HG03460 (cell line): ENCODE measurements around the gene PTPRJ.

Experiments used
- ATAC-seq: cut with Tn5 transposase; IDR thresholded peaks from one replicate; pipeline ENCODE4 v1.9.1; 2021; ENCODE audit not compliant: unreplicated experiment

PTPRJ gene

DNA sequence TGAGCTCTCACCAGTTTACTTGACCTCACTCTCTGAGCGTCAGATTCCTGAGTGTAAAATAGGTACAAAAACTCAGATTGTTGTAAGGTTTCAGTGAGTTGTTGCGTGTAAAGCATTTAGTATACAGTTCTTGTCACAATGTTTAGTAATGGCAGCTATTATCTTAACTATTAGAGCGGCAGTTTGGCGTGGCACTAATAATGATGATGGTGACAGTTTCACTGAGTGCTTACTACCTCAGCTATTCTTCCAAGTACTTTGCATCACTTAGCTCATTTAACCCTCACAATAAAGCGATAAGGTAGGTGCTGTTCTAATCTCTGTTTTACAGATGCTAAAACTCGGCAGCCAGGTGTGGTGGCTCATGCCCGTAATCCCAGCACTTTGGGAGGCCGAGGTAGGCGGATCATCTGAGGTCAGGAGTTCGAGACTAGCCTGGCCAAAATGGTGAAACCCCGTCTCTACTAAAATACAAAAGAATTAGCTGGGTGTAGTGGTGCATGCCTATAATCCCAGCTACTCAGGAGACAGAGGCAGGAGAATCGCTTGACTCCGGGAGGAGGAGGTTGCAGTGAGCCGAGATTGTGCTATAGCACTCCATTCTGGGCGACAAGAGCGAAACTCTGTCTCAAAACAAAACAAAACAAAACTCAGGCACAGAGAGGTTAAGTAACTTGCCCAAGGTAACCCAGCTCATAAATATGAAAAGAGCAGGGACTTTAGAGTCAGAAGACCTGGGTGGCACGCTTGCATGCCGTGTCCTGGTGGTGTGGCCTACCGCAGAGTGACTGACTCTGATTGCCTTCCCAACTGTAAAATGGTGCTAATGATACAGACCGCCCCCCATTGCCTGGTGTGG lies 76.2 kb downstream of the PTPRJ start:
- ATAC-seq, result no peak

DNA sequence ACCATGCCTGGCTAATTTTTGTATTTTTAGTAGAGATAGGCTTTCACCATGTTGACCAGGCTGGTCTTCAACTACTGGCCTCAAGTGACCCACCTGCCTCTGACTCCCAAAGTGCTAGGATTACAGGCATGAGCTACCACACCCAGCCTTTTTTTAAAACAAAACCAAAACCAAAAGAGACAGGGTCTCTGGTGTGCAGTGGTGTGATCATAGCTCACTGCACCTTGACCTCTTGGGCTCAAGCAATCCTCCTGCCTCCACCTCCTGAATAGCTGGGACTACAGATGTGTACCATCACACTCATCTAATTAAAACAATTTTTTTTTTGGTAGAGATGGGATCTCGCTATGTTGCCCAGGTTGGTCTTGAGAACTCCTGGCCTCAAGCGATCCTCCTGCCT lies 77.7 kb downstream of the PTPRJ start:
- ATAC-seq, result no peak

DNA sequence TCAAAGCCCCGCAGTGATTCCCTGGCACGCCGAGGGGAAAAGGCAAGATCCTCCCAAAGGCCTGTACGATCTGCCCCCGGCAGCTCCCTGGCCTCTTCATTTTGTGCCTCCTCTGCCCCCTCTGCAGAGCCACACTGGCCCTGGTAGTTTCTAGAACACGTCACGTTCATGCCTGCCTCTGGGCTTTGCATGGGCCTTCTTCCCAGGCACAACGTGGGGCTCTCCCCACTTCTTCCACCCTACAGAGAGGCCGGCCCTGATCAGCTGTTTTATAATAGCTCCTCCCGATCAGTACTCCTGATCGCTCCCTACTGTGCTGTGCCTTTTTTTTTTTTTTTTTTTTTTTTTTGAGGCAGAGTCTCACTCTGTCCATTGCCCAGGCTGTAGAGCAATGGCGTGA lies 78.4 kb downstream of the PTPRJ start:
- ATAC-seq, result no peak

DNA sequence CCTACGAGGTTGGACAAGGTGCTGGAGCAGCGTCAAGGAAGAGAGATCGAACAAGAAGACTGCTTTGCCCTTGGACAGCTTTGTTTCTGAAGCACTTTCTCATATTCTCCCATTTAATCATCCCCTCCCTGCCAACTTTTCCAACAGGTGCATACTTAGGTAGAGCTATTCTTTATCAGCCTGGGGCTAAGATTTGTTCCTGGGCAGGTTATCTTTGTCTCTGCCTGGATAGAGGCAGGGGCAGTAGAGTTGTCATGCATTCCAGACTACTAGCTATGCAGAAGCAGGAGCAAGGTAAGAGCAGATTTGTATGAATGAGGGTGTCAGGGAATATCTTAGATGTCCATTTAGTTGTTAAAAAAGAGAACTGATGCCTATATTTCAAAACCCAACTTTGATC lies 82.3 kb downstream of the PTPRJ start:
- no peak for ATAC-seq

DNA sequence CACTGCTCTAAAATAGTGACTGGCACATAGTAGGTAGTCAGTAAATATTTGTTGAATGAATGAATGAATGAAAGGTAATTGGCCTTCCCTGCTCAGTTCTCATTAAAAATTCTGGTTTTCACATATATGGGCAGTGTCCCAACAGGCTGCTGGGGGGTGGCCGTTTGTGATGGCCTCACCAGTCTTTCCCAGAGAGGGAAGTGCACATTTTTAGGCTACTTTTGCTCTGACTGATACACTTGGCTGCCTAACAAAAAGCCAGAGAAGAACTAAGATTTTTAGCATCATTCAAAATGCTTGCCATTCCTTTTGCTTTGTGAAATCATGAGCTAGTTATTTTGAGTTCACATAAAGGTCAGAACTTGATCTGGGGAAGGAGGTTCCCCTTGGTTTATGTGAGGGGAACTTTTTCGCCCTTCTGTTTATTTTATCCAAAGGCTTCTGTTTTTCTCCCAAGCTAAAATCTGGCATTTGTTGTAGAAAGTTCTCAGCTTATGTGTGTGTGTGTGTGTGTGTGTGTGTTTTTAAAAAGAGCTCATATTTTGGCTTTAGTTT lies 83.1 kb downstream of the PTPRJ start:
- no peak for ATAC-seq

DNA sequence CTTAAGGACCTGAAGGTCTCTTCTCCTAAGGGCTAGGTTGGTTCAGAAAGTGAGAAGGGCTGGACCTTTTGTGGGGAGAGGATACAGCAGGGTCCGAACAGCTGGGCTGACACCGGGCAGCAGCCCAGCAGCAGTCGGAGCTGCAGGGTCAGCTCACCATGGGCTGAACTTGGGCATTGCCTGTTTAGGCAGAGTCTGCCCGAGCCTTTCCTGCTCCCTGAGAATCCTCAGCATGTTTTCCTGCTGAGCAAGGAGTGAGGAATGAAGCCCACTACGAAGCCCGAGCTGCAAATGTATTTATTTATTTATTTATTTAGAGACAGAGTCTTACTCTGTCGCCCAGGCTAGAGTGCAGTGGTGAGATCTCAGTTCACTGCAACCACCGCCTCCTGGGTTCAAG lies 83.9 kb downstream of the PTPRJ start:
- ATAC-seq, result no peak

DNA sequence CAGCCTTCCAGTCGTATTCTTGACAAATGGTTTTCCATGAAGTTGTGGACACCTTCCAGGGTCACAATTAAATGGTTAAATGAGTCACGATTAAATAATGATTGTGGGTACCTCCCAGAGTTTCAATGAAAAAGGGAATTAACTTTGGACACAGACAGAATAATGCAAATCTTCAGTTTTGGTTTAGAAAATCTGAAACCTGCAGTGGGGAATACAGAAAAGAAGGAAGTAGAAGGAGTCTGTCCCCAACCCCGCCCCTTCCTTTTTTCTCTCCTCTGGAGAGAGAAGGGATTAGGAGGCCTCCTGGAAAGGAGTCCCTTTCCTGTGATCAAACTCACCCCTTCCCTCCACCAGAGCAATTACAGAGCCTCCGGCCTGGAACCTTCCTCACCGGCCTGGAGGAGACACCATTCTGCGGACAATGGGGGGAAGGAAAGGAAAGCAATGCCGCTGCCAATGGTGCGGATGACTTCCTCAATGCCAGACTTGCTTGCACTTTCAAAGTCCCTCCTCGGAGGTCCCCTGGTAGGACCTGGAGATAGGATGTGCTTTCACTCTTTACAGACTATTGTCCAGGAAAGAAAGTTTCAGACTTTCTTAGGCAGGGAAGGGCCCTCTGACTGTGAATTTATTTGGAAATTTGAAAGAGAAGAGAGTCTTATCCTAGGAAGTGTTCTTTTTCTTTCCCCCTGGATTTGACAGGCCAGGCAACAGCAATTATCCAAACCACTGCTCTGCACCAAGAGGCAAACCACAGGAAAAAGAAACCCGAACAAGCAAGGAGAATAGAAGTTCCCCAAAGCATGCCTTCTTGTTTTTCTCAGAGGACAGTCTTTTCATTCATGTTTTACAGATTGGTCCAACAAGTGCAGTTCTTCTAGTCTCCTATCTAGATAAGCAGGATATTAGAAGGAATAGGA lies 86.8 kb downstream of the PTPRJ start:
- no peak for ATAC-seq

DNA sequence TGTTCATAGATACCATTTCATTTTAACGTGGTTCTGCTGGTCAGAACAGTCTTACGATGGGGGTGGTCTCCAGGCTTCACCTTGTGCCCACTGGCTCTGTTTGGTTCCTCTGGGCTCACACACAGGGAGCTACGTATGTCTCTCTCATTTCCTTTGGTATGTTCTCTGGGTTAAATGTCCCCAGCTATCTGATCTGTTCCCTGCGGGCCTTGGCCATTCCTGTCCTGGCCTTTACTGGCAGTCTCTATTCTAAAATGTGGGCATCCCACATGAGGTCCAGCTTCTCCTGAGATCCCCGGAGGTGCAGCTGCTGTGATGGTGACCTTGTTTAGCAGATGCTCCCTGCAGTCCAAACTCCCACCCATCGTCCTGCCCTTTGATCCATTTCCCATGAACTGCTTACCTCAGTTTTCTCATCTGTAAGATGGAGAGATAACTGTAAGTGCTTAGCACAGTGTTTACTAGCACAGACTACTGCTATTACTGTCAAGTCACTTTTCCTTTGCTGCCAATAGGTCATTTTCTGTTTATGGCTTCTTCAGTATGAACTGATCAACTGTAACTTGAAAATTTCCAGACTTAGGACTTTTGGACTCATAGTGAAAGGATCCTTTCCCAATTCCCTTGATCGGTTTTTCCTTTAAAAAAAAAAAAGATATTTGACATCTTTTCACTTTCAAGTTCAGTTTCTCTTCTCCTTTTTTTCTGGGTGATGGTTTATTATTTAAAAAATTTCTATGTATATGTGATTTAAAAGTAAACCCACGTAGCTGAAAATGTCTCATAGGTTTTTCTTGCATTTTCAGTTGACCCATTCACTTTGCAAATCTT lies 92.9 kb downstream of the PTPRJ start:
- ATAC-seq, result no peak

DNA sequence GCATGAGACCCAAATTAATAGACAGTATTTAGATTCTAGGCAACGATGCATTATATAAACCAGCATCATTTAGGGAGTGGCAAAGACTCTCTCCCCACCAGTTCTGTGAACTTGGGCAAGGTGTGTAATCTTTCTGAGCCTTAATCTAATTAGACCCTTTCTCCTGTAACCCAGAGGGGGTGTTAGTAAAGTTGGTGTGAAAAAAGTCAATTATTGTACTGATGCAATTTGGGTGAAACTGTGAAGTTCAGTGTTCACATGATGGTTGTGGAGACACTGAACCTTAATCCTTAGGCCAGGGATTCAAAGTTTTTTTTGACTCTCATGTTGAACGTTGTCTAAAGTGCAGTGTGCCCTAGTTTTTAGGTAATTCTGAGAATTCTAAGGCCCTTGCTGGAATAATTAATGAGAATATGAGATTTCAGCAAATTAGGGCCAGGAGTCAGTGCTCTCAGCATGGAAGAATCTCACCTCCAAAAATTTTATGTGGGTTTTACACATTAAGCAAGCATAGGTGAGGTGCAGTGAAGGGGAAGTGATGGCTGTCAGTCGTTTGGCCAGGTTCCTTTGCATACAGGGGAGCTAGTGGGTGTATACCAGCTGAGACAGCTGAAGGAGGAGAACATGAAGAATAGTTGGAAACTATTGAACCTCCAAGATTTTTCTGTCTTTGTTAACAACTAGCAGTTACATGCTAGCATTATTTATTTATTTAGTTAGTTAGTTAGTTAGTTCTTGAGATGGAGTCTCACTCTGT lies 94.2 kb downstream of the PTPRJ start:
- no peak for ATAC-seq

DNA sequence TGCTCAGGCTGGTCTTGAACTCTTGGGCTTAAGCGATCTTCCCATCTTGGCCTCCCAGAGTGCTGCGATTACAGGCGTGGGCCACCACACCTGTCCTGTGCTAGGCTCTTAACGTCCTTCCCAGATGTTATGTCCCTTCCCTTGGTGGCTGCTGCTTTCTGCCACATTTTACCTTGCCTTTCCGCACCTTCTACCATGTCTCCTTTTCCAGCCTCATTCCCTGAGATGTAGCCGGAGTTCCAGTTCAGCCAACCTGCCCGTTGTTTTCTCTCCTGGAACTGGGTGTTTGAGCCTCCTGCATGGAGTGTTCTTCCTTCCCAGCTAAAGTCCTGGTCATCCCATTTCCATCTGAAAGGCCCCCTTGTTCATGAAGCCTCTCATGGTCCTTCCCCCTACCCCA lies 95.3 kb downstream of the PTPRJ start:
- ATAC-seq, result no peak

DNA sequence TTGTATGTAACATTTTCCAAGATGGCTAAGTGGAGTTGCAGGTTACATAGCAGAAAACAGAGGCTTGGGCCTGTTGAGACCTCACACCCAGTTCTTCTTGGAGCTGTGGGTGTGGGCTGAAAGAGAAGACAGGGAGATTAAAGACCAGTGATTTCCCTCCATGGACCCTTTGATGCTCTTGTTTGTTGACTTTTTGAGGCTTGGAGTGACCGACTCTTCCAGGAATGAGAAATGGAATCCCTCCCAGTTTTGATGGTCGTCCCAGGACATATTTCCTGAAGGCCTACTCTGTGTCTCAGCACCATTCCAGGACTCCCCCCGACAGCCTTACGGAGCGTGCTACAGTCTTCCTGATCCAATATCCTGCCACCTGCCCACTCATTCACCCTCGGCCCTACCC lies 96.9 kb downstream of the PTPRJ start:
- no peak for ATAC-seq

DNA sequence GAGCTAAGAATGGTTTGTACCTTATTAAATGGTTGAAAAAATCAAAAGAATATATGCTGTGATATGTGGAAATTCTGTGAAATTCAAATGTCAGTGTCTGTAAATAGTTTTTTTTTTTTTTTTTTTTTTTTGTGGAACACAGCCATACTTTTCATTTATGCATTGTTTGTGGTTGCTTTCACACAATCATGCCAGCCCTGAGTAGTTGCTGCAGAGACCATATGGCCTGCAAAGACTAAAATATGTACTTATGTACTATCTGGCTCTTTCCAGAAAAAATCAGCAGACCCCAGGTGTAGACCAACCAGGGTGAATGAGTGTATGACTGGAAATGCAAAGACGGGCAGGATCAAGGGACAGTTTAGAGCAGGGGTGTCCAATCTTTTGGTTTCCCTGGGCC lies 98.3 kb downstream of the PTPRJ start:
- no peak for ATAC-seq

DNA sequence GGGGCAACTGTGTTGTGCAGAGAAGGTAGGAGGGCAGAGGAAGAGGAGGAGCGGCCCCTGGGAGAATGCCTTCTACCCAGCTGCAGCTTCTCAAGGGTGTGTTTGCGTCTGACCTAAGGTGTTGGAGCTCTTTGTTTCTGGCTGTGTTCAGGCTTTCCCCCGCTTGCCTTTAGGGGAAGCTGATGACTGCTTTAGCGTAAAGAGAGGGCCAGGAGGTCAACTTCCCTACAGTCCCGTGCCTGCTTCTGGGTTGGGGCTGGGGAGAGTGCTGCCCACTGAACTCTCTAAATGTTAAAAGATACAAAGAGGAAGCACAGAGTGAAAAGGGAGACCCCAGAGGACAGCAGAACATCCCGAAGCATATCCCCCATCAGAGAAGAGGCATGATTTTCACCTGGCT lies 99.2 kb downstream of the PTPRJ start:
- no peak for ATAC-seq

DNA sequence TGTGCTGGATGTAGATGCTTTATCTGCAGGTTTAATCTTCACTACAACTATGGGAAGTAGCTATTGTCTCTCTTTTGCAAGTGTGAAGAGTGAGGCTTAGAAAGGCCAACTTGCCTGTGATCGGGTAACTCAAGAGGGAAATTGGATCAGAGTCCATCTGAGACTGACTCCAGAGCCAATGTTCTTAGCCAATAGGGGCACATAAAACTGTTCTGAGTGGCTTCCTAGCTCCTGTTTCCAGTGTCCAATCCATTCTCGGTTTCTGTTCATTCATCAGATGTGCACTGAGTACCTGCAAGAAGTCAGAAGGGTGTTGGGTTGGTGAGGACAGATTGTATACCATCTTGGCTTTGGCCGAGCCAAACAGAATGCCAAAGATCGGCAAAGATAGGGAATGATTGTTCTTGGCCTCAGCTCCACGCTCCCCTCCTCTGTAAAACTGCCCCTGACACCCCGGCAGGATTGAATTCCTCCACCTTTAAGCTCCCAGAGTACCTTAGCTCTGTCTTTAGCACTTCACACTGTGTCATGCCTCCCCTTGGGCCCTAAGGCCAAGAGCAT lies 100.0 kb downstream of the PTPRJ start:
- no peak for ATAC-seq

DNA sequence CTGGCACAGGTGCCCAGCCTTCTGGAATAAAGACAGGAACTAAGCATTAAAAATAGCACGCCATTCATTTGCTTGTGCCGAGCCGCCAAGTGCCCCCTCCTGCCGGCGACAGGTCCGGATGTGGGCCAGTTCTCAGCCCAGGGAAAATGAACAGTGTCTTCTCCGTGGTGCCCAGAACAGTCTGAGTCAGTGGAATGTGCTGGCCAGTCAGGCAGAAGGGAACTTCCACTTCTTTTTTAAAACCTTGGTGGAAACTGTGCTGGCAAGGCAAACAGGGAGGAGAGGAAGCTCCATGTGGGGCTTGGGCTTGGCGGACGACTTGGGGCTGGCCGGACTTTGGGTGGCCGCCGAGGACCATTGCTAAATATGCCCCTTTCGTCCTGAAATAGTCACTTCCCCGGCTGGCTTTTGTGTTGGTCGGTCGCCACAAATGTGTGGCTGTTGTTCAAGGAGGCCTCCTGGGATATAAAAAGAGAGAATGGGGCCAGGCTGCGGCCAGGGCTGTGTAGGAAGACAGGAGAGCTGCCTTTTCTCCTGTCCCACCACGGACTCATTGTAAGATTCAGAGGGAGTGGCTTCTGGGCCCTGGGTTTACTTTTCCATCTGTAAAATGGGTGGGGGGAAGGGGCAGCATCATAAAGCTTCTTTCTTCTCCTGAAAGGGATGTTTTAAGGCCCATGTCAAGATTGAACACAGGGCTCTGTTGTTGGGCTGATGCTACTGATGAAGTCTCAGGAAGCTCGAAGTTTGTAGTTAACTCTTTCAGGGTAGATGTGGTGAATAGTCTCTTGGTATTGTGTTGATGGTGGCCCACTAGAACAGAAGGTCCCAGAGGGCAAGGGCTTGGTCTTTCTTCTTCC lies 101.0 kb downstream of the PTPRJ start:
- ATAC-seq, result no peak

DNA sequence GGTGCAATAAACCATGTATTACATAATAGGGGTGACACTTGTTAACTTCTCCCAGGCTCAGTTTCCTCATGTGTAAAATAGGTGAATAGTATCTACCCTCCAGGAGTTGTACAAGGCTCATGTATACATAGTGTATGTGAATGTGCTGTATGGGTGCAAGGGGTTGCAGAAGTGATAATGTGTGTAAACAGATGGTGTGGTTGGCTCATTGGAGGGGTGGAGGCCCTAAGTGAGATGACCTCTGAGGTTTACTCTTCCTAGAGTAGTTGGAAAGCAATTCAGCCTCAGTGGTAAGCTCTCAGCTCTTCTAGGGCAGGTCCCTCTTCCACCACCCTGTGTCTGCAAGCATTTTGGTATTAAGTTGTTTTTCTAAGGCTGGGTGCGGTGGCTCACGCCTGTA lies 102.4 kb downstream of the PTPRJ start:
- ATAC-seq, result no peak

DNA sequence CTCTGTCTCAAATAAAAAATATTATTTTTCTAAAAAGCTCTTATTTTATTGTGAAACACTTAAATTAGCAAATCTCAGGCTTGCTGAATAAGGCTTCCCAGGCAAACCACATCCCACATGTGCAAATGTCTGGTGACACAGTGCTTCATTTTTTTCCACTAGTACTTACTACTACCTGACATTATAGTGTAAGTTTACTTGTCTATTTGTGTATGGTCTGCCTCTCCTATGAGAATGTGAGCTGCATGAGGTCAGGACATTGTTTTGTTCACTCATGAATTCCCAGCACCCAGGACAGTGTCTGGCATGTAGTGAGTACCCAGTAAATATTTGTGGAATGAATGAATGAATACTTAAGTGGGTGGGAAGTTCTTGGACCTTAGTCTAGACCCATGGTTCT lies 103.1 kb downstream of the PTPRJ start:
- no peak for ATAC-seq

DNA sequence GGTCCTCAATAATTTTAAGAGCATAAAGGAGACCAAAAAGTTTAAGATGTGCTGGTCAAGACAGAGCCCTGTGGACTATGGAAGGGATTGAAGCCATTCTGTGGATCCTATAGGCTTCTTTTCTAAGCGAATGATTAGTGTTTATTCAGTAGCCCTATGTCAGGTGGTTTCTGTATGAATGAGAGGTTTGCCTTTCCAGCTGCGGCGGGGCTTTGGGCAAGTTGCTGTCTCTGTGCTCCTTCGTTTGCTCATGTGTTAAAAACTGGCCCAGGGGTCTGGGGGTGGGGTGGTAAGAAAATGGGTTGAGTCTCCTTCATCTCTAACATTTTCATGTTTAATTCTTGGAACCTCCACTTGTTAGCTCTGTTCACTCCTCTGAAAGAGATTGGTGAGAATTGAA lies 105.3 kb downstream of the PTPRJ start:
- ATAC-seq, result no peak

DNA sequence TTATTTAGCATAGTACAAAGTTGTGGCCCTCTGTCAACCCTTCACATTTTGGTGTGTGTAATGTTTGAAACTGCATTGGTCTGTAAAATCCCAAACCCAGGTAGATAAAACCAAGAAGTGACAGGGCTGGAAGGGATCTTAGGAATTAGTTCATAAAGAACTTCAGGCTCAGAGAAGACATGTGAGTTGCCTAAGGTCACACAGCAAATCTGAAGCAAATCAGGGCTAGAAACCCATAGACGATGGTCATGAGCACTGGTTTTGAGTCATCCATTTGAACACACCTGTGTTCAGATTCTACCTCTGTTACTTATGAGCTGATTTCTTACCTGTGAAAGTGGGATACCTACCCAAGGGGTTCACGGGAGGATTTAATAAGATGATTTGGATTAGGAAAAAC lies 107.1 kb downstream of the PTPRJ start:
- ATAC-seq, result no peak
